LoVo (cell line): ENCODE results near the gene DCLRE1C.
"Not testable (repeated sequence)": the region's sequence is repeated elsewhere in the genome, so short reads cannot be mapped to it uniquely, and the experiment has no call there.

Experiments
- DNase-seq: peaks from one replicate; pipeline ENCODE4 v3.0.0-alpha.2; 2016; ENCODE audit warnings: low spot score

Gene DCLRE1C

DNA sequence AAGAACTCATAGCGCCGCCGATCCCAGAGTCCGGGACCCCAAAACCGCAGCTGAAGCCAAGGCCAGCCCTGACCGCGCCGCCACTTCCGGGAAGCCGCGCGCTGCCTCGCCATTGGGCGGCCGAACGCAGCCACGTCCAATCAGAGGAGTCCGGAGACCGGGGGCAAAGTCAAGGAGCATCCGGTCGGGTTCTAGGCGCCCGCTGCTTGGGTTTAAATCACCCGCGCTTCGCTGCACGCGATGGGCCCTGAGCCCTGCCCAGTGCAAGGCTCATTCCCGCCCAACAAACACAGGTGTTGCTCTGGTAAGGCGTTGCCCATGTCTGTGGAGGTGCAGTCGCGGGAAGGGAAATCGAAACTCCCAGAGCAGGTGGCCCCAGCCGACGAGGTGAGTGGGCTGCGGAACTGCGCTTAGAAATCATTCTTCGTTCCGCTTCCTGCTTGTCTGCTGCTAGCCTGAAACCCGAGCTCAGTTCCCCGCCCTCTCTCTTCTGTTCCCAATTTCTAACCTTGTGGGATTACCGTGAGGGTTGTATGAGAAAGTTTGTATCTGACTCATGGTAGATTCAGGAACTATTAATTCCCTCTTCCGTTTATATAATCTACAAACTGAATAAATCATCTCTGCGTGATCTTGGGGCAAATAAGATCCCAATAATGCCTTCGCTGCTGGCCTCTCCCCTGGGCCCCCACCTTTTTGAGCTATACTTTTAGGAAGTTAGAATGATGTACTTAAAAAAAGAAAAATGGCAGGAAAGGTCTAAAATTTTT lies at the start of gene DCLRE1C:
Gene DCLRE1C, minus strand, starts transcription at position 96 of the 770 bp plus-strand sequence. Its CDS starts 86 bp downstream, at position 10.
- peak; percentile 79 for DNase-seq

DNA sequence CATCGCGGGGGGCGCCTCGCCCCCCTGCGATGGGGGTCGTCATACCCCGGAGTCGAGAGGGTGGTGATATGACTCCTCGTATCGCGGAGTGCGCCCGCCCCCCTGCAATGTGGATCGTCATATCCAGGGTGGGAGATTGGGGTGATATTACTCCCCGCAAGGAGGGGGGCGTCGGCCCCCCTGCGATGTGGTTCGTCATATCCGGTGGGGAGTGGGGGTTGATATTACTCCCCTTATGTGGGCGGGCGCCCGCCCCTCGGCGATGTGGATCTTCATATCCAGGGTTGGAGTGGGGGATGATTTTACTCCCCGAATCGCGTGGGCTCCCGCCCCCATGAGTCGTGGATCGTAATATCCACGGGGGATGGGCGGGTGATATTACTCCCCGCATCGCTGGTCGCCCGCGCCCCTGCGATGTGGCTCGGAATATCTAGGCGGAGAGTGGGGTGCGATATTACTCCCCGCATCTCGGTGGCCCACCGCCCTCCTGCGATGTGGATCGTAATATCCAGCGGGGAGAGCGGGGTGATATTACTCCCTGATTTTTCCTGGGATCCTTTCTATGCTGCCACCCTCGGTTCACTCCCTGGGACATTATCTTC lies 42.2 kb upstream of the DCLRE1C start:
- DNase-seq = no peak

DNA sequence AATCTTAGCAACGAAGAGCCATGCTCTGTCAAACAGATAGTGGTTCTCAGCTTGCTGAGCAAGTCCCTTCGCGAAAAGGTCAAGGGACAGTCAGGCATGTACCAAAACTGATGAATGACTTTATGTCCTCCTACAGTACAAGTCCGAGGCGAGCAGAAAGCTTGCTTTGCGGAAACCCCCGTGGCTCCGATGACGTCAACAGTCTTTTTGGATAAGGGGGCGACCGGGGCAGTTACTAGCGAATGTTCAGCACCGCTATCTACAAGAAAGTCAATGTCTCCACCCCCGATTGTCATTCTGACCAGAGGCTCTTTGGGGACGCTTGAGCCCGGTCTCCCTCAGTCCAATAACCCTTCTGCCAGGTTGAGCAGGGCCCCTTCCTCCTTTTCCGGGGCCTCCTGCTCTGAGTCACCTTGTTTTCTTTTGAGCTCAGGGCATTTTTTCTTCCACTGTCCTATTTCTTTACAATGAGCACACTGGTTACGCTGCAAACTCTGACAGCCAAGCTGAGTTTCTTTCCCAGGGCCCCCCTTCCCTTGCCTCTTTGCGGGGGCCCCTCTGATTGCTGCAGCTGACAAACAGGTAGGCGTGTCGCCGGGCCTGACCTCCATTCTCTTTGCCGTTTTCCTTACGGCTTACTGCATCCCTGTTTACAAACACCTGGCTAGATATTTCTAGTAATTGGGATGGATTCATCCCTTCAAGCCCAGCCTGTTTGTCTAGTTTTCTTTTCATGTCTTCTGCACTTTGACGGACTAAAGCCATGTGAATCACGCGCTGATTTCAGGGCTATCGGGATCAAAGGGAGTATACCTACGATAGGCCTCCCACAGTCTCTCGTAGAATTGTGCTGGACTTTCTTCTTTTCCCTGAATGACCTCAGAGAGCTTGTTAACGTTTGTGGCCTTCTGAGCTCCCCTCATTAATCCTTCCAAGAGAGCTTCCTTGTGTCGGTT lies 39.9 kb upstream of the DCLRE1C start:
- not testable (repeated sequence) for DNase-seq

DNA sequence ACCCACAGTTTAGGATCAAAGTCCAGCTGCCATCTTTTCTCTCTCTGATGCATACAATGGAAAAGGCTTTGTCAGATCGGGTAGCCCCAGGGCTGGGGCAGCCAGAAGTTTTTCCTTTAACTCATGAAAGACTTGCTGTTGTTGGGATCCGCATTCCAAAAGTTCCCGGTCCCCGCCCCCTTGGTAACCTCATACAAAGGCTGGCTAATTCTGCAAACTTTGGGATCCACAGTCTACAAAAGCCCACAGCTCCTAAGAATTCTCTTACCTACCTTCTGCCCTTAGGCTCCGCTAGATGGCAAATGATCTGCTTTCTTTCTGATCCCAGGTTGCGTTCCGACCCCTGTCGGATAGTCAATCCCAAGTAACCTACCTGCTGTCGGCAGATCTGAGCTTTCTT lies 38.4 kb upstream of the DCLRE1C start:
- not testable (repeated sequence) for DNase-seq

DNA sequence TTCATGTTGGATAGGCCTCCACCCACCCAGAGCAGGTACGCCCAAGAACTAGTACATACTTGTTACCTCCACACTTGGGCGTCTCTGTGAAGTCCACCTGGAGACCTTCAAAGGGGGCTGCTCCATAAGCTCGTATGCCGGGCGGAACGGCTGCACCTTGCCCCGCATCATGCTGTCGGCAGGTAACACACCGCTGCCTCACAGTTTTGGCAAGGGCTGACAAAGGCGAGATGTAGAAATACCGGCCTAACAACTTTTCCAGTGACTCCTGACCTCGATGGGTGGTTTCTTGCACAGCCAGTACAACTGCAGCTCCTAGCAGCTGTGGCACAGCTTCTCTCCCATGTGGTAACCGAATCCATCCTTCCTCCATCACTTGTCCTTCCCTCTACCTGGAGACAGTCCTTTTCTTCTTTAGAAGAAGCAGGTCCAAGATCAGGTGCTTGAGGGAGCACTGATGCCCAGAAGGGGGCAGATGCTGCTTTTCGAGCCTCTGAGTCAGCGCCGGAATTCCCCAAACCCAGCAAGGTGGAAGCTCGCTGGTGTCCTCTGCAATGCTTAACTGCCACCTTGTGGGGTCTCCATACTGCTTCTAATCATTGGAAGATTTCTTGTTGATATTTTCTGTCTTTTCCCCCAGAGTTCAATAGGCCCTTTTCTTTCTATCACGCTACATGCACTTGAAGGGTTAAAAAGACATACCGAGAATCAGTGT lies 37.3 kb upstream of the DCLRE1C start:
- not testable (repeated sequence) for DNase-seq

DNA sequence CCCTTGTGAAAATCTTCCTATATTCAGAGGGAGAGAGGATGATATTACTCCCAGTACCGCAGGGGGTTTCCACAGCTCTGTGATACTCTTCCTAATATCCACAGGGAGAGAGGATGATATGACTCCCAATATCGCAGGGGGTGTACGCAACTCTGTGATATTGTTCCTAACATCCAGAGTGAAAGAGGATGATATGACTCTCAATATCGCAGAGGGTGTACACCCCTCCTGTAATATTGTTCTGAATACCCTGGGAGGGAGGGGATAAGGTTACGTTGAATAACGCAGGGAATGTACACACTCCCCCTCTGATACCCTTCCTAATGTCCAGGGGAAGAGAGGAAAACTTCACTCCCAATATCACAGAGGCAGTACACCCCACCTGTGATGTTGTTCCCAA lies 35.7 kb upstream of the DCLRE1C start:
- not testable (repeated sequence) for DNase-seq

DNA sequence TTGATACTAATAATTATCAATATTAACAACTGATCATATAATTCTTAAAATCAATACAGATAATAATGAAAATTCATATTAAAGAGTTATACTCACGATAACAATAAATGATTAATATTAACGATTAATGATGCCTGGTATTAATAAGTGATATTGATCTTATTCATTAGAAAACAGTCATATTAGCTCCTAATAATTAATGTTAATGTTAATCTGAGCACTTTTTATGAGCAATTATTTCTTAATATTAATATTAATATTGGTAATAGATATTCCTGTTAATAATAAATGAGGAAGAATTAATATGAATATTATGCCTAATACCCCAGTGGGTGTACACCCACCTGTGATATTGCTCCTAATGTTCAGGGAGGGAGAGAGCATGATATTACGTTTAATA lies 28.8 kb upstream of the DCLRE1C start:
- DNase-seq = no peak

DNA sequence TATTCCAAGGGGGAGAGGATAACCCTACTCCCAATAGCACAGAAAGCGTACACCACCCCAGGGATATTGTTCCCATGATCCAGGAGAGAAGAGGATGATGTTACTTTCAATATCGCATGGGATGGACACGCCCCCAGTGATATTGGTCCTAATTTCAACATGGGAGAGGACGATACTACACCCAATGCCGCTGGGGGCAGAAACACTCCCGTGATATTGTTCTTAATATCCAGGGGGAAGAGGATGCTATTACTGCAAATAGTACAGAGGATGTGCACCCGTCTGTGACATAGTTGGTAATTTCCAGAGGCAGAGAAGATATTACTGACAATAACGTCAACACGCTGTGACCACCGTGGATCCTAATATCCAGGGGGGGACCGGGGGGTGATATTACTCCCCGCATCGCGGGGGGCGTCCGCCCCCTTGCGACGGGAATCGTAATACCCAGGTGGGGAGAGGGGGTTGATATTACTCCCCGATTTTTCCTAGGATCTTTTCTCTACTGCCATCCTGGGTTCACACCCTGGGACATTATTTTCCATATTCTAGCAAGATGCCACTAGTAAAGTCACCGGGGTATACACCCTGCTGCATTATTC lies 21.9 kb upstream of the DCLRE1C start:
- peak; percentile 18 for DNase-seq

DNA sequence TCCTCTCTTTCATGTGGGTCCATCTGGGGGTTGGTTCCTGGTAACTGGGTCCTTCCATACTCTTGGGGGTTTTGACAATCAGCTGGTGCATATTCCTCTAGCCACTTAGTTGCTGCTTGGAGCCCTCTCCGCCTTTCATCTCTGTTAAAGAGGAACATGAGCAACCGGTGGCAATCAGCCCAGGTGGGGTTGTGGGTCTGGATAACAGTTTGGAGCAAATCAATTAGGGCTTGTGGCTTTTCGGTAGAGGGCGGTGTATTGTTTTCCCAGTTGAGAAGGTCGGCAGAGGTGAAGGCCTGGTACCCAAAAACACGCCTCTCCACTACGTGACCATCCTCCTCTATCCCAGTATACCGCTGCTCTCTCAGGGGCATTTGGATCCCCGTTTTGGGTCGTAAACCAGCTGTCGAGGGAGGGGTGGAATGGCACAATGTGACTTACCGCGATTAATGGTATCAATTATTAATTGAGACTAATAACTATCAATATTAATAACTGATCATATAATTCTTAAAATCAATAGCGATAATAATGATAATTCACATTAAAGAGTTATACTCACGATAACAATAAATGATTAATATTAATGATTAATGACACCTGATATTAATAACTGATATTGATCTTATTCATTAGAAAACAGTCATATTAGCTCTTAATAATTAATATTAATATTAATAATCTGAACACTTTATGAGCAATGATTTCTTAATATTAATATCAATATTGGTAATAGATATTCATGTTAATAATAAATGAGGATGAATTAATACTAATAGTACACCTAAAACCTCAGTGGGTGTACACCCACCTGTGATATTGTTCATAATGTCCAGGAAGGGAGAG lies 20.5 kb upstream of the DCLRE1C start:
- not testable (repeated sequence) for DNase-seq

DNA sequence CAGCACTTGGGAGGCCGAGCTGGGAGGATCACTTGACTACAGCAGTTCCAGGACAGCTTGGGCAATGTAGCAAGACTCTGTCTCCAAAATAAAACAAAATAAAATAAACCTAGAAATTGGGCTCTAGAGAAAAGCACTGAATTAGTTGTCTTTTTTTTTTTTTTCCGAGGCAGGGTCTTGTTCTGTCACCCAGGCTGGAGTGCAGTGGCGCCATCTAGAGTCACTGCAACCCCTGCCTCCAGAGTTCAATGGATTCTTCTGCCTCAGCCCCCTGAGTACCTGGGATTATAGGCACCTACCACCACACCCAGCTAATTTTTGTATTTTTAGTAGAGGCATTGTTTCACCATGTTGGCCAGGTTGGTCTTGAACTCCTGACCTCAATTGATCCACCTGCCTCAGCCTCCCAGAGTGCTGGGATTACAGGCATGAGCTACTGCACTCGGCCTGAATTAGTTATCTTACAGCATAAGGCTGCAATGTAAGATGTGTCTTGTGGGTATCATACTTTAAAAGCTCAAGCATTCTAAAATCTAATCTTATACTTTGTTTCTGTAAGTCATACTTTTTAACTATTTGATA lies 18.1 kb upstream of the DCLRE1C start:
- no peak for DNase-seq

DNA sequence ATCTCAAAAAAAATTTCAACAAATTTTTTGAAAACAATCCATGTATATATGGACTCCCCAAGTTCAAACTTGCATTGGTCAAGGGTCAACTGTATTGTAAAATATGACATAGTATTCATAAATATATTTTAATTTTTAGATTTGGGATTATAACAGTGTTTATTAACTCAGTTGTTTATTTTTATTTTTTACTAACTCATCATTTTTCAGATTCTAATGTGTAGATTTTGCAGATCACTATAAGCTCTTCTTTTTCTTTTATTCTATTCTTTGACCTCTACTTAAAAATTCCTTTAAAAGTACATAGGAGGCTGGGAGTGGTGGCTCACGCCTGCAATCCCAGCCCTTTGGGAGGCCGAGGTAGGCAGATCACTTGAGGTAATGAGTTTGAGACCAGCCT lies 14.0 kb upstream of the DCLRE1C start:
- no peak for DNase-seq

DNA sequence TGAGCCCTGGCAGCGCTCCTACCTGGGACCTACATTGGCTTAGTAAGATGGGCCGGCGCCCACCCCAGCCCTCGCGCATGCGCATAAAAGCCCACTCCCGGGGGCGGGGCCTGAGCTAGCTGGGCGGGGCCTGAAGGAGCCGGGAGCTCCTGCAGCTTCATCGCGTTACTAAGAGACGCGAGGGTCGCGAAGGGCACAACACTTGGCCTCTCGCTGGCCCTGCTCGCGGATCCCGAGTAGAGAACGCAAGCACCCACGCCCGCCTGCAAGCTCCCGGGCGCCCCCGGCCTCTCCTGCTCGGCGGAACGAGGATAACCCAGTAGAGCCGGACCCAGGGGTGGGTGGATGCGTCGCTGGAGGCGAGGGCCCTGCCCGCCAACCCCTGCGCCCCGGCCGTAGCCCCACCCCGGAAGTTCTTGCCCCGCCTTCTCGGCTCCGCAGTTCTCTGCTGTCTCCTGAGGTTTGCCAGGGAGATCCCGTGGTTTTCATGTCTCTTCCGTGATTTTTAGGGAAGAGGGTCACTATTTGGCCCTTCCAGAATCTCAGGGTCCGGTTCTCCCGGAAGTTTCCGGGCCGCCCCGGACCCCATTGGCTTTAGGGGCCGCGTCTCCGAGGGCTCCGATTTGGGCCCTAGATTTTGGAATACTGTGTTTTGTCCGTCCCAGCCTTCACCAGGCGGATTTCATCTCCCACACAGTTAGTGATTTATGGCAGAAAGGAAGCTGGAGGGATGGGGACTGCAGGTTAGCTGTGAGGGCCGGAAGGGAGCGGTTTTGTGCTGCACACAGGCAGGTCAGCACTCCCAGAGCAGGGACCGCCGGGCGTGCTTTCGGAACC lies 5.5 kb upstream of the DCLRE1C start, which contains the start of gene MEIG1:
Gene MEIG1, plus strand, starts transcription at position 168 of the 837 bp plus-strand sequence. CDS start 7,081 bp downstream, outside the sequence.
- peak; percentile 91 for DNase-seq

DNA sequence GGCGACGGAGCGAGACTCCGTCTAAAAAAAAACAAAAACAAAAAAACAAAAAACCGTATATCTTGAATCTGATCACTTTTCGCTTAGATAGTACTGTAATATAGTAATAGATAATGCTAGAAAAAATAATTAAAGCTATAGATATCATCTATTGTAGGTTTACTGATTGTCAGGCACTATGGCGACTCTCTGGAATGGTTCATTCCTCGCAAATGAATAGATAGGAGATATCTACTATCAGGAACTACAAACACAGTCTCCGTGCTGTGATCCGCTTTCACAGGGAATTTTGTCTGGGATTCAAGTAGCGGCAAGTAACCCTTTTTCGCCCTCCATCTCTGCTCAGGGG lies 5.0 kb upstream of the DCLRE1C start:
- DNase-seq = no peak

DNA sequence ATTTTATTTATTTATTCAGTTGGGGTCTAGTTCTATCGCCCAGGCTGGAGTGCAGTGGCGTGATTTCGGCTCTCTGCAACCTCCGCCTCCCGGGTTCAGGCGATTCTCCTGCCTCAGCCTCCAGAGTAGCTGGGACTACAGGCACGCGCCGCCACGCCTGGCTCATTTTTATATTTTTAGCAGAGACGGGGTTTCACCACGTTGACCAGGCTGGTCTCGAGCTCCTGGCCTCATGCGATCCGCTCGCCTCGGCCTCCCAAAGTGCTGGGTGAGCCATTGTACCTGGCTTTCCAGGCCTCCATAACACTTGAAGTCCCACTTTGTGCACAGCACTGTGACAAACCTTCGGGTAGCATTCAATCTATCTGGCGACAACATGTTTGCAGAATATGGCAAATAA lies 1.0 kb upstream of the DCLRE1C start:
- DNase-seq = no peak

DNA sequence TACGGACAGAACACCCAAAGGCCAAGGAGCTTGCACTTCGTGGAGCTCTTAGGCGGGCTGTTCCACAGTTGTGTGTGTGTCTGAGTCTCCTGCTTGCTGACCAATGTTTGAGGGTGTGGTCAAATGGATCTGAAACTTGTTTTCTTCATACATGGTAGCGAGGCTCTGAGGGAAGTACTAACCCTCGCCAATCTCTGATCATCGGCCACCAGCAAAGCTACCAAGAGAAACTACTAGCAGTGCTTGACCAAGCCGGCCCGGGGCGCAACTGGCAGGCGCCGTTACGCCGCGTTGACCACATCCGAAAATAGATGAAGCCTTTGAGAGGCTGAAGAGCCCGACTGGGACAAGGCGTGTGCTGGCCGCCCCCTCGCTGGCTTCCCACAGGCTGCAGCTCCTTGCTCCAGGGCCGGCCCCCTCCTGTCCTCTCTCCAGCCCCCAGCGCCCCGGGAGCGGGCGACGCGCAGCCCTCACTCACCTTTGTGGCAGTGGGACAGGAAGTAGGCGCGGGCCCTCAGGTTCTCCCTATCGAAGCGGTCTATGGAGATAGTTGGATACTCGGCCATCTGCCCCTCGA lies 384 bp downstream of the DCLRE1C start:
- no peak for DNase-seq

DNA sequence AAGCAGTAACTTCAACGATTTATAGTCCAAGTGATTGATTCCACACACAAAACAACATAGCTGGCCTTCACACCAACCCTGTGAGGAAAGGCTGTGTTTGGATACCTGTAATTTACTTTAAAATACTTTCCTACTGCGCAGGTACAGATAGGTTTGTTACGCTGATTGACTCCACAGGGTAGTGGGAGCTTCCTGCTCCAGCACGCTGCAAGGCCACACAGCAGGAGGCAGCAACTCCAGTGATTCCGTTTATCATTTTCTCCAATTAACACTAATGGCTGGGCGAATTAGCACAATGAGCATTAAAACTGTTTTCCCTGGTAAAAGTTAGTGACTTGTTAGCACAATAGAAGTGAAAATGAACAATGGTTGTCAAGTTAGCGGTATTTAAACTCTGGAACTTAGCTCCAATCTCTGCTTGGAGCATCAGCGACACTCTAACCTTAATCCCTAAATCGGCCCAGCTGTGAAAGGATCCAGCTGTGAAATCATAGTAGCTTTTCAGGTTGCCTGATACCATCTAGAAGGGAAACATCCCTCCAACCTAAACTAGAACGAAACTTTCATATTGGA lies 959 bp downstream of the DCLRE1C start:
- DNase-seq = no peak

DNA sequence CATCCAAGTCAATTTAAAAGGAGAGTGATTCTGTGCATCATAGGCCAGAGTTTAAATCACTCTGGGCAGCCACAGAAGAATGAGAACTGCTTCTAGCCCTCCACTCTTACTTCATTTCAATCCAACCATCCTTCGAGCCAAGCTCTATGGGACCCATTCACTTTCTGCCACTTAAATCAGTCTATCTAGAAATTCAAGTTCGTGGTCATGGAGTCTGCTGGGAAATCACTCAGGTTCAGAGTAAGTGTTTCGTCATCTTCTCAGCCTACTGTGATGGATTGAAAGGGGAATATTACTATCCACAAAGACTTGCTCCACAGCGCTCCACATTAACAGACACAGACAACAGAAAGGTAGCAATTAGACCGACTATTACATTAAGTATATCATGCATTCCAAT lies 4.6 kb downstream of the DCLRE1C start:
- DNase-seq = no peak

DNA sequence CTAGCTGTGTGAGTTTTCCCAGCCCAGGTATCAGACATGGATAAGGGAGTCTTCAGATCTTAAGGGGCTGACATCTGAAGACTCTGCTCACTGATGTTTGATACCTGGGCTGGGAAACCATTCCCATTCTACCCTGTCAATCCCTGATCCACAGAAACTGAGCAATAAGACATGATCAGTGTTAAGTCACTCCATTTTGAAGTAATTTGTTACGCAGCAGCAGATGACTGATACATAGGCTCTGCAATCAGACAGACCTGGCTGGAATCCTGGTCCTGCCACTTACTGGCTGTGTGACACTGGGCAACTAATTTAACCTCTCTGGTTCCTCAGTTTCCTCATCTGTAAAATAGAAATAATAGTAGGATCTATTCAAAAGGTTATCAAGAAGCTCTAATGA lies 6.6 kb downstream of the DCLRE1C start:
- DNase-seq = no peak
